DND-41 (cell line): ENCODE data around the gene GPR6.

Experiments
- CTCF ChIP-seq: IDR thresholded peaks from 2 replicates; pipeline ENCODE4 v1.5.1; 2012; ENCODE audit warnings: borderline replicate concordance, low read length, moderate library complexity, mild to moderate bottlenecking; ENCODE audit not compliant: poor library complexity, severe bottlenecking; ENCODE audit errors: extremely low read depth
- EZH2 ChIP-seq: IDR thresholded peaks from 3 replicates; pipeline ENCODE4 v1.6.1; 2012; ENCODE audit warnings: borderline replicate concordance, low read depth, mild to moderate bottlenecking, moderate library complexity, low read length, inconsistent platforms; ENCODE audit not compliant: severe bottlenecking

GRCh38 chr6:109963598-109964170 is 14.4 kb upstream of the GPR6 start:
- TF ChIP-seq CTCF = peak; percentile 8
- TF ChIP-seq EZH2 = no peak
